Renal cortical epithelial cell (primary cell): ENCODE data around the gene P2RX6. TPM values are rescaled to one million over a fixed set of nuclear protein-coding genes. Genes with fewer than 3 reads are reported as not detected.

Experiments used
- DNase-seq: peaks from one replicate; pipeline ENCODE4 v3.0.0-alpha.2; 2011; ENCODE audit warnings: low read depth
- total RNA-seq: library from RNA; depleted of rRNA; stranded (reverse); fragments of >200 nt; gene quantifications from 2 replicates; pipeline ENCODE4 v1.2.3, GENCODE V29; 2014

P2RX6 gene
- total RNA-seq, 1 donor from 2014 or later = 1.1 TPM

- DNase-seq = no peak
Measured at GRCh38 chr22:21012446-21013407, 2.2 kb upstream of the P2RX6 start.

- DNase-seq = no peak
Measured at GRCh38 chr22:21013657-21014201, 1.2 kb upstream of the P2RX6 start.

- DNase-seq = peak; percentile 67
Measured at GRCh38 chr22:21014202-21014725, 701 bp upstream of the P2RX6 start.

GRCh38 chr22:21015466-21016006 lies 571 bp downstream of the P2RX6 start:
- DNase-seq = no peak

GRCh38 chr22:21016644-21017420 lies 1.9 kb downstream of the P2RX6 start:
- no peak for DNase-seq

GRCh38 chr22:21018314-21018713 lies 3.3 kb downstream of the P2RX6 start:
- DNase-seq = no peak

GRCh38 chr22:21020802-21021429 lies 6.0 kb downstream of the P2RX6 start:
- DNase-seq = no peak

GRCh38 chr22:21022507-21022906 lies 7.5 kb downstream of the P2RX6 start:
- no peak for DNase-seq

- DNase-seq = no peak
Measured at GRCh38 chr22:21022955-21023614, 8.1 kb downstream of the P2RX6 start.

- no peak for DNase-seq
Measured at GRCh38 chr22:21025266-21025665, 10.3 kb downstream of the P2RX6 start.

GRCh38 chr22:21025763-21026755 lies 11.1 kb downstream of the P2RX6 start:
- no peak for DNase-seq

- DNase-seq = no peak
Measured at GRCh38 chr22:21026783-21027692, 12.1 kb downstream of the P2RX6 start.

GRCh38 chr22:21028277-21029251 lies 13.6 kb downstream of the P2RX6 start:
- no peak for DNase-seq

GRCh38 chr22:21029486-21030025 lies 14.6 kb downstream of the P2RX6 start:
- no peak for DNase-seq

GRCh38 chr22:21030032-21030431 lies 15.1 kb downstream of the P2RX6 start:
- no peak for DNase-seq

GRCh38 chr22:21030621-21031544 lies 15.9 kb downstream of the P2RX6 start:
- DNase-seq = no peak
